ENCODE data around the gene BAIAP3. TPM values are rescaled to one million over a fixed set of nuclear protein-coding genes. Genes with fewer than 3 reads are reported as not detected.

The BAIAP3 gene
- total and polyA plus RNA-seq, 2 of the 8 experiments (the other 6 are each of a cell fraction or from before 2014, with no cell fraction given), result 2.9 to 6.8 TPM

DNA sequence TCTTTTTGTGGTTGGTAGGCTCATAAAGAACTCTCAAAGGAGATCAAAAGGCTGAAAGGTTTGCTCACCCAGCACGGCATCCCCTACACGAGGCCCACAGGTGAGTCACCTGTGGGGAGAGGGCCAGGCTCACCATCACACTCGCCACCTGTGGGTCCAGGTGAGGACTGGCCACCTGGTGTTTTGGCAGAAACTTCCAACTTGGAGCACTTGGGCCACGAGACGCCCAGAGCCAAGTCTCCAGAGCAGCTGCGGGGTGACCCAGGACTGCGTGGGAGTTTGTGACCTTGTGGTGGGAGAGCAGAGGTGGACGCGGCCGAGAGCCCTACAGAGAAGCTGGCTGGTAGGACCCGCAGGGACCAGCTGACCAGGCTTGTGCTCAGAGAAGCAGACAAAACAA lies 29.4 kb downstream of the BAIAP3 start (continued):
- TF ChIP-seq SP4 (IDR thresholded peaks at IDR 0.05; ENCODE audit: low read length), result no peak
- TF ChIP-seq CHD1 (IDR thresholded peaks at IDR 0.05; ENCODE audit: low read depth, low read length), result no peak
- TF ChIP-seq EP300 (IDR thresholded peaks at IDR 0.05; ENCODE audit: borderline replicate concordance in 1 of 2, low read depth in 2 of 2, low read length in 2 of 2), result no peak
- TF ChIP-seq JUND (IDR thresholded peaks at IDR 0.05; ENCODE audit: low read length), result no peak
- no peak for TF ChIP-seq RXRA (IDR thresholded peaks at IDR 0.05; ENCODE audit: insufficient read depth, low read depth, low read length)
- TF ChIP-seq SIX5 (IDR thresholded peaks at IDR 0.05; ENCODE audit: low read depth, low read length), result no peak
- no peak for TF ChIP-seq CHD2 (IDR thresholded peaks at IDR 0.05; ENCODE audit: low read length)
